Lower lobe of right lung (tissue), 2 donors: ENCODE results near the gene WWTR1. TPM values are rescaled to one million over a fixed set of nuclear protein-coding genes. Genes with fewer than 3 reads are reported as not detected.

Experiments used
- ATAC-seq, 2 donors: fragments of 200-7000 bp; cut with Tn5 transposase; one replicate each; pipeline ENCODE4 v1.9.1; 2020 to 2022; ENCODE audit warnings: mild to moderate bottlenecking in 2 of 2, moderate library complexity in 2 of 2
- DNase-seq: peaks from one replicate; pipeline ENCODE4 v3.0.0-alpha.2; 2020
- H3K27ac ChIP-seq: fragments of 200-600 bp; one replicate; pipeline ENCODE4 v1.8.0; 2022
- H3K27me3 ChIP-seq: fragments of 200-600 bp; one replicate; pipeline ENCODE4 v1.8.0; 2022; ENCODE audit warnings: low read depth
- H3K36me3 ChIP-seq: fragments of 200-600 bp; one replicate; pipeline ENCODE4 v1.8.0; 2022; ENCODE audit warnings: mild to moderate bottlenecking
- H3K4me1 ChIP-seq: fragments of 200-600 bp; one replicate; pipeline ENCODE4 v1.8.0; 2022
- H3K4me3 ChIP-seq: fragments of 200-600 bp; one replicate; pipeline ENCODE4 v1.8.0; 2022; ENCODE audit warnings: mild to moderate bottlenecking
- H3K9me3 ChIP-seq: fragments of 200-600 bp; one replicate; pipeline ENCODE4 v1.8.0; 2022
- intact Hi-C: fragments of 100-400 bp; cut with DNase I; formaldehyde crosslinking; loops from one replicate; pipeline ENCODE4 v1.11.0; 2022
- total RNA-seq: library from RNA; stranded (reverse); fragmentation: NEBNext Ultra II Directional; extraction: Animal tissue kit (Norgen Biotek cat#: 25700); gene quantifications from one replicate; pipeline ENCODE4 v1.2.1, GENCODE V29; 2021
- TF ChIP-seq, protein P1 (sequence below): fragments of 200-600 bp; IDR thresholded peaks from one replicate; pipeline ENCODE4 v1.8.0; 2022; ENCODE audit warnings: antibody characterized with exemption, mild to moderate bottlenecking
- donor health status: DM: no; HTN: yes; CAD: no; lungs with severe emphysema.

WWTR1 gene
- total RNA-seq, 1 donor from 2014 or later, result 89.5 TPM

GRCh38 chr3:149615731-149616221 lies 42.0 kb downstream of the WWTR1 start:
- DNase-seq (no peak), ATAC-seq (peak; percentile 10 to 26)
- Histone ChIP-seq H3K36me3 (no peaks in the 10 kb centered on the region), H3K9me3 (no peaks in the 10 kb centered on the region), H3K27ac (peak overlapping the region; percentile 64), H3K27me3 (no peaks in the 10 kb centered on the region), H3K4me3 (no peak overlapping the region), H3K4me1 (peaks cover 49% of the 10 kb centered on the region)
- TF ChIP-seq, protein P1, sequence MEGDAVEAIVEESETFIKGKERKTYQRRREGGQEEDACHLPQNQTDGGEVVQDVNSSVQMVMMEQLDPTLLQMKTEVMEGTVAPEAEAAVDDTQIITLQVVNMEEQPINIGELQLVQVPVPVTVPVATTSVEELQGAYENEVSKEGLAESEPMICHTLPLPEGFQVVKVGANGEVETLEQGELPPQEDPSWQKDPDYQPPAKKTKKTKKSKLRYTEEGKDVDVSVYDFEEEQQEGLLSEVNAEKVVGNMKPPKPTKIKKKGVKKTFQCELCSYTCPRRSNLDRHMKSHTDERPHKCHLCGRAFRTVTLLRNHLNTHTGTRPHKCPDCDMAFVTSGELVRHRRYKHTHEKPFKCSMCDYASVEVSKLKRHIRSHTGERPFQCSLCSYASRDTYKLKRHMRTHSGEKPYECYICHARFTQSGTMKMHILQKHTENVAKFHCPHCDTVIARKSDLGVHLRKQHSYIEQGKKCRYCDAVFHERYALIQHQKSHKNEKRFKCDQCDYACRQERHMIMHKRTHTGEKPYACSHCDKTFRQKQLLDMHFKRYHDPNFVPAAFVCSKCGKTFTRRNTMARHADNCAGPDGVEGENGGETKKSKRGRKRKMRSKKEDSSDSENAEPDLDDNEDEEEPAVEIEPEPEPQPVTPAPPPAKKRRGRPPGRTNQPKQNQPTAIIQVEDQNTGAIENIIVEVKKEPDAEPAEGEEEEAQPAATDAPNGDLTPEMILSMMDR, result no peak
- intact Hi-C loops, result no loop called here

GRCh38 chr3:149613988-149614387 lies 43.8 kb downstream of the WWTR1 start:
- H3K4me1 ChIP-seq, result peaks cover 46% of the 10 kb centered on the region

GRCh38 chr3:149612456-149612855 lies 45.4 kb downstream of the WWTR1 start:
- no peaks in the 10 kb centered on the region for H3K36me3 ChIP-seq
- TF ChIP-seq, protein P1, result no peak
- no peaks in the 10 kb centered on the region for H3K27me3 ChIP-seq
- intact Hi-C loops, result no loop called here
- H3K27ac ChIP-seq, result no peak overlapping the region
- peaks cover 38% of the 10 kb centered on the region for H3K4me1 ChIP-seq
- no peak for ATAC-seq
- H3K9me3 ChIP-seq, result no peaks in the 10 kb centered on the region
- no peak for DNase-seq
- no peak overlapping the region for H3K4me3 ChIP-seq

More at GRCh38 chr3:149613988-149614387, 43.8 kb downstream of the WWTR1 start:
- H3K36me3 ChIP-seq, result no peaks in the 10 kb centered on the region
- H3K9me3 ChIP-seq, result no peaks in the 10 kb centered on the region
- no peak overlapping the region for H3K27ac ChIP-seq
- intact Hi-C loops, result no loop called here
- DNase-seq (no peak), ATAC-seq (no peak)
- no peaks in the 10 kb centered on the region for H3K27me3 ChIP-seq
- TF ChIP-seq, protein P1, result no peak
- no peak overlapping the region for H3K4me3 ChIP-seq

DNA sequence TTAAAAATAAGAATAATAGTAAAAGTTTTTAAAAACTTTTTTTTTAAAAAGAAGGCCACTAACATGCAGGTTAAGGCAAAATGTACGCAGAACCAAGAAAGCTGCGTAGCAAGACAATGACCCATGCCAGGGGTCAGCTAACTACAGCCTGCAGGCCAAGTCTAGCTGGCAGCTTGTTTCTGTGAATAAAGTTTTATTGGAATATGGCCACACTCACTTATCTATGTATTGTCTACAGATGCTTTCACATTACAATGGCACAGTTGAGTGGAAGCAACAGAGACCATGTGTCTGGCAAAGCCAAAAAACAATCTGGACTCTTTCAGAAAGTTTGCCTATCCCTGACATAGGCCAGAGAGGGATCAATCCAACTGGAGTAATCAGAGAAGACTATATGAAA lies 46.7 kb downstream of the WWTR1 start:
- H3K4me3 ChIP-seq, result no peak overlapping the region
- no peak for ATAC-seq
- no peak overlapping the region for H3K27ac ChIP-seq
- H3K9me3 ChIP-seq, result no peaks in the 10 kb centered on the region
- no peaks in the 10 kb centered on the region for H3K36me3 ChIP-seq
- H3K27me3 ChIP-seq, result no peaks in the 10 kb centered on the region
- H3K4me1 ChIP-seq, result peaks cover 28% of the 10 kb centered on the region
- DNase-seq, result no peak
- intact Hi-C loops, result no loop called here
- TF ChIP-seq, protein P1, result no peak

- TF ChIP-seq, protein P1, result no peak
- intact Hi-C loops, result no loop called here
Observed at GRCh38 chr3:149610351-149611105, 47.3 kb downstream of the WWTR1 start.

More at GRCh38 chr3:149610351-149611105, 47.3 kb downstream of the WWTR1 start:
- Histone ChIP-seq H3K36me3 (no peaks in the 10 kb centered on the region), H3K4me1 (peaks cover 25% of the 10 kb centered on the region), H3K27me3 (no peaks in the 10 kb centered on the region), H3K9me3 (no peaks in the 10 kb centered on the region), H3K4me3 (no peak overlapping the region), H3K27ac (no peak overlapping the region)
- no peak for ATAC-seq
- DNase-seq, result no peak
